ENCODE results near the gene CALML5. TPM values are rescaled to one million over a fixed set of nuclear protein-coding genes. Genes with fewer than 3 reads are reported as not detected.

The CALML5 gene, protein sequence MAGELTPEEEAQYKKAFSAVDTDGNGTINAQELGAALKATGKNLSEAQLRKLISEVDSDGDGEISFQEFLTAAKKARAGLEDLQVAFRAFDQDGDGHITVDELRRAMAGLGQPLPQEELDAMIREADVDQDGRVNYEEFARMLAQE
- not detected for total RNA-seq

DNA sequence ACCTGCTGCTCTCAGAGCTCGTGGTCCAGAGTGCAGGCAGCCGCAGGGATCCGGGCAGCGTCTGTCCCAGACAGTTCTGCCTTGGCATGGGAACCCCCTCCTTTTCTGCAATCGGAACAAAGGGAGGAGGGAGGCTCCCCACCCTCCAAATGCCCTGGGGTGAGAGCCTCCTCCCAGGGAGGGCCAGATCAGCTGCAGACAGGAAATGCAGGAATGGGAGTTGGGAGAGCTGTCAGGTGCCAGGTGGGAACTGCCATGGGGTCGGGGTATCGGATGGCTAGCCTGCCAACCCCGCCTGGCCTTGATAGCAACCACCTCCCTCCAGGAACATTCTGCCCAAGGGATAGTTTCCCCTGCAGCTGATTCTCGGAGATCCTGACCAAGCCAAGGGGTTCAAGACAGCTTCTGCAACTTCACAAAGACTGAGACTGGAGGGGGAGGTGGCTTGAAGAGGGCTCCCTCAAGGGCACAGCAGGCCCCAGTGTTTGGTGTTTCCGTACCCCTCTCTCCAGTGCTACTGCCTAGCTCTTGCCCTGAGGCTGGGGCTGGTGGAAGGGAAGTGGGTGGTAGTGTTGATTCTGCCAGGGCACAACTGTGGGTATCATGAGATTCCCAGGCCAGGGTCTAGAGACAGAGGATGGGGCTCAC lies at the start of gene CALML5:
CALML5 (minus strand) TSS at position 78 of the 648 bp plus-strand sequence. CDS start 132 bp downstream, outside the sequence.
- POLR2A ChIA-PET: no interaction called here
- no peak within 1 kb of the TSS for H3K4me3 Mint-ChIP-seq

DNA sequence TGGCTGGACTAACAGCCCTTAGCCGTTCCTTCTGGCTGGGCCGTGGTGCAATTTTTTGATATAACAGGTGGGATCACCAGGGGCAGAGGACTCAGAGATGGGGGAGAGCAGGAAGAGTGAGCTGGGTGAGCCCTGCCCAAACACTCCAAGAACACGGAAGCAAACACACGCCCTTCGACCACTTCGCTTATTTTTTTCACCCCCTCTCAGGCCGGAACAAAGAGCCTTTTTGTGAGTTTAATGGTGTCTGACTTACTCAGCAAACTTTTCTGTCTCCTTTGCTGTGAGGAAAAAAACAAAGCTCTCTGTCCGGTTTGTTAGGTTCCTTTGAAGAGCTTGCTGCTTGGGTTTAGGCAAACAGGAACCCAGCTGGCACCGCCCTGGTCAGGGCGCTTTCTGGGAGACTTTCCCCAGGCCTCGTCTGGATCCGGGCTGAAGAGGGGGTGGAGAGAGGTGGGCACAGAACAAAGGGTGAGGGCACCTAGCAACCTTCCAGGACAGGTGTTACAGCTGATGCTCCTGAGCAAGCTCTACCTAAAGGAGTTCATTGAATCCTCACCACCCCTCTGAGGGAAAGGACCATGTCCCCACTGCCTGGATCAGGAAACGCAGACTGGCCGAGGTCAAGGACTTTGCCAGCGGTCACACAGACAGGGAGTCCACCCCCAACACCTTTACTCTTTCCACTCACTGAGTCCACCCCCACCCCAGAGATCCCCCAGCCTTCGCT lies 48.7 kb upstream of the CALML5 start:
- Mint-ChIP-seq H3K27me3 (no peaks in the 10 kb centered on the region), H3K27ac (no peak overlapping the region), H3K9me3 (peaks cover 2% of the 10 kb centered on the region), H3K36me3 (ENCODE audit: low read depth) (no peaks in the 10 kb centered on the region), H3K4me1 (ENCODE audit: low read depth) (peaks cover 28% of the 10 kb centered on the region), H3K4me3 (no peak overlapping the region)
- no peak for ATAC-seq
- CTCF ChIA-PET: interaction anchor here (0.8 to 2.9 kb wide), 6 partner anchors 9 to 114 kb away, joined by 3 to 18 read pairs (median 4); no protein-coding TSS in a partner anchor
- POLR2A ChIA-PET: interaction anchor here (0.6 to 1.2 kb wide), 2 partner anchors 101 to 502 kb away, joined by 4 to 5 read pairs; no protein-coding TSS in a partner anchor
- DNase-seq: no peak
- intact Hi-C loops (cut with micrococcal nuclease): no loop called here
- TF ChIP-seq, protein P1, sequence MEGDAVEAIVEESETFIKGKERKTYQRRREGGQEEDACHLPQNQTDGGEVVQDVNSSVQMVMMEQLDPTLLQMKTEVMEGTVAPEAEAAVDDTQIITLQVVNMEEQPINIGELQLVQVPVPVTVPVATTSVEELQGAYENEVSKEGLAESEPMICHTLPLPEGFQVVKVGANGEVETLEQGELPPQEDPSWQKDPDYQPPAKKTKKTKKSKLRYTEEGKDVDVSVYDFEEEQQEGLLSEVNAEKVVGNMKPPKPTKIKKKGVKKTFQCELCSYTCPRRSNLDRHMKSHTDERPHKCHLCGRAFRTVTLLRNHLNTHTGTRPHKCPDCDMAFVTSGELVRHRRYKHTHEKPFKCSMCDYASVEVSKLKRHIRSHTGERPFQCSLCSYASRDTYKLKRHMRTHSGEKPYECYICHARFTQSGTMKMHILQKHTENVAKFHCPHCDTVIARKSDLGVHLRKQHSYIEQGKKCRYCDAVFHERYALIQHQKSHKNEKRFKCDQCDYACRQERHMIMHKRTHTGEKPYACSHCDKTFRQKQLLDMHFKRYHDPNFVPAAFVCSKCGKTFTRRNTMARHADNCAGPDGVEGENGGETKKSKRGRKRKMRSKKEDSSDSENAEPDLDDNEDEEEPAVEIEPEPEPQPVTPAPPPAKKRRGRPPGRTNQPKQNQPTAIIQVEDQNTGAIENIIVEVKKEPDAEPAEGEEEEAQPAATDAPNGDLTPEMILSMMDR (IDR thresholded peaks at IDR 0.05): no peak

More for the DNA sequence above, at the start of gene CALML5:
- intact Hi-C loops (cut with micrococcal nuclease): no loop called here
- DNase-seq (no peak), ATAC-seq (no peak)
- H3K36me3 Mint-ChIP-seq (ENCODE audit: low read depth): no peaks in the 10 kb centered on the region
- H3K9me3 Mint-ChIP-seq: no peaks in the 10 kb centered on the region
- no peaks in the 10 kb centered on the region for H3K4me1 Mint-ChIP-seq (ENCODE audit: low read depth)
- TF ChIP-seq, protein P1 (IDR thresholded peaks at IDR 0.05): no peak
- H3K27me3 Mint-ChIP-seq: peaks cover 7% of the 10 kb centered on the region
- H3K27ac Mint-ChIP-seq: no peak within 1 kb of the TSS
- CTCF ChIA-PET: interaction anchor here (1.5 to 1.8 kb wide), 2 partner anchors 124 to 650 kb away, joined by 4 to 8 read pairs; no protein-coding TSS in a partner anchor

DNA sequence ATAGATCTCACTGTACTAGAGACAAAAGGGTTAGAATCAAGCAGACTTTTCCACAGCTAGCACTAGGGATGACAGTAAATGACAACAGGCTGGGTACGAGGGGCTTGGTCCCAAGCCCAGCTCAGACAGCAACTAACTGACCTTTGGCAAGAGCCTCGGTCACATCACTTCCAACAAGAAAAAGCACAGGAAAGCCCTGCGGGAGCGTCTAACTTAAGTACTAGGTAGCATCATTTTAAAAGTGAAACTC lies 48.2 kb upstream of the CALML5 start:
- TF ChIP-seq, protein P1 (IDR thresholded peaks at IDR 0.05): no peak
- no peaks in the 10 kb centered on the region for H3K27me3 Mint-ChIP-seq
- ATAC-seq: no peak
- no peaks in the 10 kb centered on the region for H3K36me3 Mint-ChIP-seq (ENCODE audit: low read depth)
- peaks cover 6% of the 10 kb centered on the region for H3K9me3 Mint-ChIP-seq
- ChIA-PET CTCF (interaction anchor here (1.2 to 2.0 kb wide), 3 partner anchors 9 to 114 kb away, joined by 3 to 5 read pairs (median 4); no protein-coding TSS in a partner anchor), POLR2A (no interaction called here)
- no peak overlapping the region for H3K4me3 Mint-ChIP-seq
- H3K27ac Mint-ChIP-seq: no peak overlapping the region
- peaks cover 24% of the 10 kb centered on the region for H3K4me1 Mint-ChIP-seq (ENCODE audit: low read depth)
- intact Hi-C loops (cut with micrococcal nuclease): no loop called here
- DNase-seq: no peak

DNA sequence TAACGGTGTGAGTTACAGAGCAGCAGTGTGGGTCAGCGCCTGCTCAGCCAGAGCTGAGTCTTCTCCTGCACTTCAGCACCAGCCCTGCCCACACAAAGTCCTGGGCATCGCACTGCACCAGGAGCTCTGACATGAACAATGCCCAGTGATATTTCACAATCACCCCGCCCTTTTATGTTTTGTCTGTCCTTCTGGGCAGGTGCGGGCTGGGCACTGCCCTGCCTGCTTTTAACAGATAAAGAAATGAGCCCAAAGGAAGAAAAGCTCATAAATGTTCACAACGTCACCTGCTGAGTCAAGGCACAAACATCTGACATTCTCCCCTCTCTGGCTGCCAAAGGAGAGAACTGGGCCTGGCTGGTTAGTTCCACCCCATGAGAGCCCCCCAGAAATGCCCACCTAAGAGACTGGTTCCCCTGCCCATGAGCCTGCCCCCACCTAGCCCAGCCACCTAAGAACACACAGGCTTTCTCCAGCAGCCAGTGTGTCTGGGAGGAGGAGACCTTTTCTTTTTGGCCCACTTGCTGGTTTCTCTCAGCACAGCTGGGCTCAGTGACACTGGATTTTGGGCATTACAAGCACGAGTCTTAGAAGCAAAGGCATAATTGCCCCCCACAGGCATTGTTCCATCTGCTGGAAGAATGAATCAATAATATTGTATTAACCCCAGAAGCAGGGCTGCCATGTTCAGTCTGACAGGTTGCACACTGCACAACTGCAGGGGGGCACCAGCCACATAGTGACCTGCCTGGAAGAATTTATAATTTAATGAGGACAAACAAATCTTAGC lies 47.7 kb upstream of the CALML5 start:
- intact Hi-C loops (cut with micrococcal nuclease): no loop called here
- no peak overlapping the region for H3K27ac Mint-ChIP-seq

More for the DNA sequence above, 47.7 kb upstream of the CALML5 start:
- DNase-seq (no peak), ATAC-seq (no peak)
- Mint-ChIP-seq H3K36me3 (ENCODE audit: low read depth) (no peaks in the 10 kb centered on the region), H3K4me3 (no peak overlapping the region), H3K27me3 (no peaks in the 10 kb centered on the region), H3K9me3 (peaks cover 6% of the 10 kb centered on the region), H3K4me1 (ENCODE audit: low read depth) (peaks cover 18% of the 10 kb centered on the region)
- POLR2A ChIA-PET: no interaction called here
- TF ChIP-seq, protein P1 (IDR thresholded peaks at IDR 0.05): no peak
- CTCF ChIA-PET: interaction anchor here (1.2 to 2.0 kb wide), 3 partner anchors 8 to 113 kb away, joined by 3 to 5 read pairs (median 4); no protein-coding TSS in a partner anchor

All from activated CD8-positive, alpha-beta T cell treated with anti-CD3 and anti-CD28 coated beads for 36 hours (primary cell).